ENCODE results near the gene BMP6.
A peak's percentile ranks its signal among the peaks of the same experiment; 100 is the strongest.

BMP6 gene

GRCh38 chr6:7750197-7750596 lies 24.3 kb downstream of the BMP6 start:
- no peak overlapping the region for H3K4me3 ChIP-seq (replicated peaks in 1 of 2; ENCODE audit: low read depth in 2 of 2, low read length in 2 of 2)
- no peak for TF ChIP-seq CTCF (IDR thresholded peaks at IDR 0.05; ENCODE audit: low read depth, low read length)
- DNase-seq (ENCODE audit: low read depth in 2 of 2) = no peak

- no peak overlapping the region for H3K4me3 ChIP-seq (replicated peaks in 1 of 2; ENCODE audit: low read depth in 2 of 2, low read length in 2 of 2)
- TF ChIP-seq CTCF (IDR thresholded peaks at IDR 0.05; ENCODE audit: low read depth, low read length) = no peak
- peak; percentile 90 to 91 for DNase-seq (ENCODE audit: low read depth in 2 of 2)
Observed at GRCh38 chr6:7758456-7758855, 32.6 kb downstream of the BMP6 start.

GRCh38 chr6:7759320-7759719 lies 33.4 kb downstream of the BMP6 start:
- no peak for DNase-seq (ENCODE audit: low read depth in 2 of 2)

GRCh38 chr6:7761051-7761450 lies 35.2 kb downstream of the BMP6 start:
- peak; percentile 35 to 75 for DNase-seq (ENCODE audit: low read depth in 2 of 2)
- TF ChIP-seq CTCF (IDR thresholded peaks at IDR 0.05; ENCODE audit: low read depth, low read length) = no peak

More at GRCh38 chr6:7759320-7759719, 33.4 kb downstream of the BMP6 start:
- no peak for TF ChIP-seq CTCF (IDR thresholded peaks at IDR 0.05; ENCODE audit: low read depth, low read length)
- H3K4me3 ChIP-seq (replicated peaks in 1 of 2; ENCODE audit: low read depth in 2 of 2, low read length in 2 of 2) = no peak overlapping the region

GRCh38 chr6:7762760-7763159 lies 36.9 kb downstream of the BMP6 start:
- TF ChIP-seq CTCF (IDR thresholded peaks at IDR 0.05; ENCODE audit: low read depth, low read length) = no peak
- DNase-seq (ENCODE audit: low read depth in 2 of 2) = no peak
- H3K4me3 ChIP-seq (replicated peaks in 1 of 2; ENCODE audit: low read depth in 2 of 2, low read length in 2 of 2) = no peak overlapping the region

More at GRCh38 chr6:7761051-7761450, 35.2 kb downstream of the BMP6 start:
- no peak overlapping the region for H3K4me3 ChIP-seq (replicated peaks in 1 of 2; ENCODE audit: low read depth in 2 of 2, low read length in 2 of 2)

GRCh38 chr6:7763881-7764280 lies 38.0 kb downstream of the BMP6 start:
- no peak for TF ChIP-seq CTCF (IDR thresholded peaks at IDR 0.05; ENCODE audit: low read depth, low read length)
- no peak for DNase-seq (ENCODE audit: low read depth in 2 of 2)
- H3K4me3 ChIP-seq (replicated peaks in 1 of 2; ENCODE audit: low read depth in 2 of 2, low read length in 2 of 2) = no peak overlapping the region
